HG03159 (cell line): ENCODE data around the gene DHTKD1.
"Not testable (repeated sequence)": the region's sequence is repeated elsewhere in the genome, so short reads cannot be mapped to it uniquely, and the experiment has no call there.

ENCODE experiments used
- ATAC-seq: cut with Tn5 transposase; IDR thresholded peaks from one replicate; pipeline ENCODE4 v1.9.1; 2021; ENCODE audit warnings: mild to moderate bottlenecking, moderate library complexity; ENCODE audit not compliant: unreplicated experiment

DHTKD1 gene

GRCh38 chr10:12063483-12063818, 5.3 kb upstream of the DHTKD1 start:
- ATAC-seq: no peak

GRCh38 chr10:12067336-12067735, 1.4 kb upstream of the DHTKD1 start:
- no peak for ATAC-seq

- ATAC-seq: not testable (repeated sequence)
Measured at GRCh38 chr10:12071441-12071840, 2.7 kb downstream of the DHTKD1 start.

- ATAC-seq: no peak
Measured at GRCh38 chr10:12073526-12073925, 4.8 kb downstream of the DHTKD1 start.

- no peak for ATAC-seq
Measured at GRCh38 chr10:12077580-12078180, 8.9 kb downstream of the DHTKD1 start.

GRCh38 chr10:12081470-12081869, 12.7 kb downstream of the DHTKD1 start:
- no peak for ATAC-seq

GRCh38 chr10:12081879-12082557, 13.3 kb downstream of the DHTKD1 start:
- ATAC-seq: no peak

GRCh38 chr10:12088919-12089318, 20.2 kb downstream of the DHTKD1 start:
- ATAC-seq: no peak

- ATAC-seq: no peak
Measured at GRCh38 chr10:12091421-12091820, 22.7 kb downstream of the DHTKD1 start.

- not testable (repeated sequence) for ATAC-seq
Measured at GRCh38 chr10:12097361-12097760, 28.6 kb downstream of the DHTKD1 start.

- no peak for ATAC-seq
Measured at GRCh38 chr10:12097791-12098190, 29.0 kb downstream of the DHTKD1 start.

GRCh38 chr10:12098966-12099365, 30.2 kb downstream of the DHTKD1 start:
- ATAC-seq: no peak

GRCh38 chr10:12103802-12104201, 35.0 kb downstream of the DHTKD1 start:
- ATAC-seq: no peak

- no peak for ATAC-seq
Measured at GRCh38 chr10:12107781-12108180, 39.0 kb downstream of the DHTKD1 start.

- ATAC-seq: no peak
Measured at GRCh38 chr10:12109286-12109685, 40.5 kb downstream of the DHTKD1 start.

- no peak for ATAC-seq
Measured at GRCh38 chr10:12111528-12111927, 42.8 kb downstream of the DHTKD1 start.

GRCh38 chr10:12113627-12114026, 44.9 kb downstream of the DHTKD1 start:
- ATAC-seq: no peak

- peak; percentile 13 for ATAC-seq
Measured at GRCh38 chr10:12121673-12122072, 52.9 kb downstream of the DHTKD1 start.

- peak; percentile 87 for ATAC-seq
Measured at GRCh38 chr10:12129222-12130111, 60.7 kb downstream of the DHTKD1 start, which contains the start of gene SEC61A2. TSS of gene SEC61A2 (plus strand) at chr10:12129677. CDS start at chr10:12129788, 111 bp downstream.

- peak; percentile 48 for ATAC-seq
Measured at GRCh38 chr10:12130237-12130872, 61.6 kb downstream of the DHTKD1 start.

GRCh38 chr10:12135631-12136030, 66.9 kb downstream of the DHTKD1 start:
- ATAC-seq: no peak
